ENCODE measurements around the gene LRRC25.
"Not testable (repeated sequence)": the region's sequence is repeated elsewhere in the genome, so short reads cannot be mapped to it uniquely, and the experiment has no call there.

LRRC25 gene

DNA sequence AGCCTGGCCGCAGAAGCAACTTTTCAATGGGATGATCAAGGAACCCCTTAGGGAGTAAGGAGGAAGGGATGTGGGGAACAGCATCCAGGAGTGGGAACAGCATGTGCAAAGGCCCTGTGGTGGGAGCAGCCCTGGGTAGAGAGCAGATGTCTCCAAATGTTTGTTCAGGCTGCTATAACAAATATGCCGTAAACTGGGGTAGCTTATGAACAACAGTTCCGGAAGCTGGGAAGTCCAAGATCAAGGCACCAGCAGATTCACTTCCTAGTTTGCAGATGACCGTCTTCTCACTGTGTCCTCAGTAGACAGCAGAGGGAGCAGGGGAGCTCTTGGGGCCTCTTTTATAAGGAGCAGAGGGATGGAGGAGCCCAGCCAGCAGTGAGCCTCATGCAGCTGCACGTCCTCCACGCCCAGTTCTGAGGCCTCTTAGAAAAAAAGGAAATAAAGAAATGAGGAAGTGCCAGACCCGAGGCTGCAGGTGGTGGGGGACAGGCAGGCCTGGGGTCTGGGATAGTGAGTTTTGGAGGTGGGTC, 4.2 kb upstream of the LRRC25 start:
- no peak for FAIRE-seq

- no peak for FAIRE-seq
Observed at GRCh38 chr19:18399008-18399407, 1.6 kb upstream of the LRRC25 start.

DNA sequence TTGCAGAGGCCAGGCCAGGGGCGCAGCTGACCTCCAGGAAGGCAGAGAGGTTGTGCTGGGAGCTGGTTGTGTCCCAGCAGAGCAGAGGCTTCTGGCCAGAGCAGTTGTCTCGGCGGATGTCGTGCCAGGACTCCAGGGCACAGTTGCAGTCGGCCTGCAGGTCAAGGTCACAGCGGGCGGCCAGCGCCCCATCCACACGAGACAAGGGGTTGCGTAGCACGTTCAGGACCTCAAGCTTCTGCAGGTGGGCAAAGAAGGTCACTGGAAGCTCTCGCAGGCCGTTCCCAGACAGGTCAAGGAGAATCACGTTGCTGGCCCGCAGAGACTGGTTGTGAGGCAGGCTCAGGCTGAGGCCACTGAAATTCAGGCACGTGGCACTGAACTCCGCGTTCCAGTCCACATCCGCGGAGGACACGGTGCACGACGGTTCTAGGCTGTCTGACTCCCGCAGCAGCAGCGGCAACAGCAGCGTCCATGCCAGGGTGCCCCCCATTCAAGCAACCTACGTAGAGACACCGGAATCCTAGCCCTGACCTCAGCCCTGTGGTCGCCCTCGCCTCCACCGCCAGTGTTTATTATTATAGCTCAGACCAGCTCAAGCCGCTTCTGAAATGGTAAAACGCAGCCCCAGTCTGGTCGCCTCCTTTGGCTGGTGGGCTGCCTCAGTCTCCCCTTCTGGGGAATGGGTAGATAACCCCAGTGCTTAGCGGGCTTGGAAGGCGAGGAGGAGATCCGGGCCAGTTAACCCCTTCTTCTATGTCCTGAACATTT, 766 bp downstream of the LRRC25 start:
- no peak for FAIRE-seq

- no peak for FAIRE-seq
Observed at GRCh38 chr19:18393836-18394235, 3.6 kb downstream of the LRRC25 start.

- no peak for FAIRE-seq
Observed at GRCh38 chr19:18392926-18393325, 4.5 kb downstream of the LRRC25 start.

- no peak for FAIRE-seq
Observed at GRCh38 chr19:18392417-18392816, 5.0 kb downstream of the LRRC25 start.

- FAIRE-seq, result no peak
Observed at GRCh38 chr19:18391509-18392075, 5.8 kb downstream of the LRRC25 start.

- no peak for FAIRE-seq
Observed at GRCh38 chr19:18390065-18390907, 7.1 kb downstream of the LRRC25 start.

- no peak for FAIRE-seq
Observed at GRCh38 chr19:18389726-18390064, 7.7 kb downstream of the LRRC25 start.

GRCh38 chr19:18388960-18389725, 8.3 kb downstream of the LRRC25 start:
- FAIRE-seq, result no peak

- no peak for FAIRE-seq
Observed at GRCh38 chr19:18388100-18388959, 9.1 kb downstream of the LRRC25 start.

DNA sequence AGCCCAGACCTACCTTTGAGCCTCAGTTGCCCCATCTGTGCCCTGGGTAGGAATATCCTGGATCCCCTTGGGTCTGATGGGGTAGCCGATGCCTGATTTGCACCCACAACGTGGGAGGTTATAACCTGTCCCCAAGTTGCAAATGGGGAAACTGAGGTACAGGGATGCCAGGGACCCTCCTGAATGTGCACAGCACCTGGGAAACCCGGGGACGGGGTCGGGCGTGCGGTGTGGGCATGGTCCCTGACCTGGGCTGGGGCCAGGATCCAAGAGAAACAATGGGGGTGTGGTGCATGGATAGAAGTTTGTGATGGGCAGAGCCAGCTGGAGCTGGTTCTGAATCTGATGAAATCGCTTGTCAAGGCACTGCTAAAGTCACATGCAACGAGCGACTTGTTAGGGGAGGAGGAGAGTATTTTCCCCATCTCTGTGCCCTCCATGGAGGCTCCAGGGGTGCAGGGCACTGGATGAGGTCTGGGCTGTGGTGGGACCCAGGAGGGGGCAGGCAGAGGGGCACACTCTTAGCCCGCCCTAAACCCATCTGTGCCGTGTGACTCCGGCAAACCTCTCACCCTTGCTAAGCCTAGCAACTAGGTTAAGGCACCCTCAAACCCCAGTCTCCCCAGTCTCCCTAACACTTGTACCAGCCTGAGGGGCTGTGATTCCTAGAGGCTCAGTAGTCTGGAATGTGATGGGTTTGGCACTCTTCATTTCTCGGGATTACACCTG, 10.7 kb downstream of the LRRC25 start:
- no peak for FAIRE-seq

DNA sequence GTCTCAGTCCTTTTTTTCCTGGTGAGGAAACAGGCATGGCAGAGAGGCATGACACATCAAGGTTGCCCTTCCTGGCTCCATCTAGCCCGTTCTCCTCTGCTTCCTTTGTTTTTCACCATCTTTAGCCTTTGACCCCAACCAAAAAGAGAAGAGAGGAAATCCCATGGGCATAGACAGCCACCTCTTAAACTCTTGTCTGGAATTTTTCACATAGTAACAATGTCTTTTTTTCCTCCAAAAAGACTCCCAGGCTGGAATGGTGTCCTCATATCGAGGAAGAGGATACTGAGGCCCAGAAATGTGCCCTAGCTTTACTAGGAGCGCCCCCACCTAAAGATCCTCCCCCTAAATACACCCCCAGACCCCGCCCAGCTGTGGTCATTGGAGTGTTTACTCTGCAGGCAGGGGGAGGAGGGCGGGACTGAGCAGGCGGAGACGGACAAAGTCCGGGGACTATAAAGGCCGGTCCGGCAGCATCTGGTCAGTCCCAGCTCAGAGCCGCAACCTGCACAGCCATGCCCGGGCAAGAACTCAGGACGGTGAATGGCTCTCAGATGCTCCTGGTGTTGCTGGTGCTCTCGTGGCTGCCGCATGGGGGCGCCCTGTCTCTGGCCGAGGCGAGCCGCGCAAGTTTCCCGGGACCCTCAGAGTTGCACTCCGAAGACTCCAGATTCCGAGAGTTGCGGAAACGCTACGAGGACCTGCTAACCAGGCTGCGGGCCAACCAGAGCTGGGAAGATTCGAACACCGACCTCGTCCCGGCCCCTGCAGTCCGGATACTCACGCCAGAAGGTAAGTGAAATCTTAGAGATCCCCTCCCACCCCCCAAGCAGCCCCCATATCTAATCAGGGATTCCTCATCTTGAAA, 11.5 kb downstream of the LRRC25 start, which contains the start of gene GDF15:
GDF15 (plus strand) TSS at position 484 of the 868 bp plus-strand sequence; CDS start at position 516, 32 bp downstream.
- no peak for FAIRE-seq

- FAIRE-seq, result no peak
Observed at GRCh38 chr19:18385359-18385674, 12.1 kb downstream of the LRRC25 start.

- no peak for FAIRE-seq
Observed at GRCh38 chr19:18384775-18385174, 12.6 kb downstream of the LRRC25 start.

DNA sequence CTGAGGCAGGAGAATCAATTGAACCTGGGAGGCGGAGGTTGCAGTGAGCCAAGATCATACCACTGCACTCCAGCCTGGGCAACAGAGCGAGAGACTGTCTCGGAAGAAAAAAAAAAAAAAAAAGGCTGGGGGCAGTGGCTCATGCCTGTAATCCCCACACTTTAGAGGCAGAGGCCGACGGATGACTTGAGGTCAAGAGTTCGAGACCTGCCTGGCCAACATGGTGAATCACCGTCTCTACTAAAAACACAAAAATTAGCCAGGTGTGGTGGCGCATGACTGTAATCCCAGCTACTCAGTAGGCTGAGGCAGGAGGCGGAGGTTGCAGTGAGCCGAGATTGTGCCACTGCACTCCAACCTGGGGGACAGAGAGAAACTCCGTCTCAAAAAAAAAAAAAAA, 13.8 kb downstream of the LRRC25 start:
- not testable (repeated sequence) for FAIRE-seq

GRCh38 chr19:18380843-18381242, 16.6 kb downstream of the LRRC25 start:
- FAIRE-seq, result no peak

DNA sequence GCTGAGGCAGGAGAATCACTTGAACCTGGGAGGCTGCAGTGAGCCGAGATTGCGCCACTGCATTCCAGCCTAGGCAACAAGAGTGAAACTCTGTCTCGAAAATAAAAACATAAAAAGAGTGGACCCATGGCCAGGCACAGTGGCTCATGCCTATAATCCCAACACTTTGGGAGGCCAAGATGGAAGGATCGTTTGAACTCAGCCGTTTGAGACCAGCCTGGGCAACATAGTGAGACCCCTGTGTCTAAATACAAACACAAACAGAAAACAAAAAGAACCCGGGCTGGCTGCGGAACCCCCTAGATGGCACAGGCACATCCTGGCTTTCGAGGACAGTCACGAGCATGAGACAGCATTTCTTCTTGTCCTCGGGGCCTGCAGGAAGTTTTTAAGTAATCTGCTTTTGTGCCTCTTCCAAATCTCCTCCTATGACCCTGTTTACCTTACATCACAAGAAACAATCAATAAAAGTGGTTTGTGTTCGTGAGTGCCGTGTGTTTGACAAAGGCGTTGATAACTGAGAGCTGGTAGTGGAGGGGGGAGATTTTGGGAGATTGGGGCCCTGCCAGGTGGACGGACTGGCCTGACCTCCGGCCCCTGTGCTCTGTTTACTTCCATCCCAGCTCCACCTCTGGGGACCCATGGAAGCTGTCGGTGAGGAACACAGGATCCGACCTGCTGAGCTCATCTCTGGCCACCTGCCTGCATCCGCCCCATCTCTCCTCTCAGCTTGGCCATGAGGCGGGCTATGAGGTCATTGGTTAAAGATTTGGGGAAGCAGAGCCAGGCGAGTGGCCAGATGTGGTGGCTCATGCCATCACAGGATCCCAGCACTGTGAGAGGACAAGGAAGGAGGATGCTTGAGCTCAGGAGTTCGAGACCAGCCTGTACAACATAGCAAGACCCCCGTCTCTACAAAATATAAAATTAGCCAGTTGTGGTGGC, 17.3 kb downstream of the LRRC25 start:
- FAIRE-seq, result no peak

DNA sequence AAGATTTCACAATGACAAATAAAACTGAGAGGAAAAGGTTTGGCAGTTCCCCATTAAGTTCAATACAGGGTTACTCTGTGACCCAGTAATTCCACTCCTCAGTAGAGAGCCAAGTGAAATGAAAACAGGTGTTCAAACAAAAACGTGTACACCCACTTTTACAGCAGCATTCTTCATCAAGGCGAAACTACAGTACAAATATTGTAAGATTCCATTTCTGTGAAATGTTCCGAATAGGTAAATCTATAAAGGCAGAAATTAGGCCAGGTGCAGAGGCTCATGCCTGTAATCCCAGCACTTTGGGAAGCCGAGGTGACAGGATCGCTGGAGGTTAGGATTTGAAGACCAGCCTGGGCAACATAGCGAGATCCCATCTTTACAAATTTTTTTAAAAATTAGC, 20.4 kb downstream of the LRRC25 start:
- FAIRE-seq, result no peak

All from islet of Langerhans (tissue), 1 donor.